ENCODE data around the gene KRT78. TPM values are rescaled to one million over a fixed set of nuclear protein-coding genes. Genes with fewer than 3 reads are reported as not detected.
"Not testable (repeated sequence)": the region's sequence is repeated elsewhere in the genome, so short reads cannot be mapped to it uniquely, and the experiment has no call there.

KRT78 gene
- total and polyA plus RNA-seq, 8 donors, result 0.73 to 98.0 (median 0.76) TPM; not detected in 5

DNA sequence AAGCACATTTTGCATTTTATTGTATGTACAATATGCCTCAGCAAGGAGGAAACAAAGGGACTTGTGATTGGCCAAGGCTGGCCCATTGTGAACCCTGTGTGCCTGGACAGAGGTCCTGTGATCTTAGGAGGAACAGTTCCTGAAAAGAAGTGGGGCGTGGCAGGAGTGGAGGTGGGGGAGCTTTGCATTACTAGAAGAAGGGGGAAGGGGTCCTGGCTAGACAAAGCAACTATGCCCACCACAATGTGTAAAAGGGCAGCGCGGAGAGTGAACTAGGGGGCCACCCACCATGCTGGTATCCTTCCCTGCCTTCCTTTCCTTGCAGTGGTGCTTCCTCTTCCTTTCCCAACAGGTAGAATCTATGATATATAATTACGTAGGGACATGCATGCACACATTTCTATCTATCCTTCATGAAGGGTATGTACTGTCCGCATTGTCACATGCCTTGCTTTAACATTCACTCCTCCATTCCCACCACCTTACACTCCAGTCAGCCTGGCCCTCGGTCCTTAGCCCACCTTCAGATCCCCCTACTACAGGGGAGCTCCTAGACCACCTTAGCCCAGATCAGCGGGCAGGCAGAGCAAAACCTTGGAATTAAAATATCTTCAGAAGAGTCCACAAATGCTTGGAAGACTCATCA lies 43.5 kb upstream of the KRT78 start:
- TF ChIP-seq POLR2A (IDR thresholded peaks at IDR 0.05), result no peak
- TF ChIP-seq EP300 (IDR thresholded peaks at IDR 0.05), result no peak
- TF ChIP-seq CTCF (IDR thresholded peaks at IDR 0.05), result no peak
- TF ChIP-seq POLR2AphosphoS5 (IDR thresholded peaks at IDR 0.05), result no peak
- no peaks in the 10 kb centered on the region for H3K27me3 ChIP-seq
- WGBS, 5 donors, result 85 to 91% (median 88%) methylated on average over 6 to 7 of the region's 7 CpGs
- intact Hi-C loops (cut with DNase I; ENCODE audit: low total_unique reads), result no loop called here
- peaks cover 7 to 24% (median 17%) of the 10 kb centered on the region in 4 donors for H3K4me1 ChIP-seq
- DNase-seq, result no peak
- H3K36me3 ChIP-seq, result peaks cover 1 to 10% (median 8%) of the 10 kb centered on the region in 4 donors
- H3K9me3 ChIP-seq, result no peaks in the 10 kb centered on the region
- H3K4me3 ChIP-seq, result no peak overlapping the region
- H3K27ac ChIP-seq, result no peak overlapping the region

GRCh38 chr12:52891044-52891443 lies 42.2 kb upstream of the KRT78 start:
- Histone ChIP-seq H3K27me3 (no peaks in the 10 kb centered on the region), H3K9me3 (no peaks in the 10 kb centered on the region), H3K36me3 (no peaks in the 10 kb centered on the region), H3K4me3 (no peak overlapping the region), H3K4me1 (peaks cover 0 to 11% (median 6%) of the 10 kb centered on the region in 4 donors), H3K27ac (no peak overlapping the region)
- no peak for DNase-seq
- TF ChIP-seq POLR2A (IDR thresholded peaks at IDR 0.05), result no peak
- no peak for TF ChIP-seq CTCF (IDR thresholded peaks at IDR 0.05)
- no peak for TF ChIP-seq EP300 (IDR thresholded peaks at IDR 0.05)
- TF ChIP-seq POLR2AphosphoS5 (IDR thresholded peaks at IDR 0.05), result no peak
- intact Hi-C loops (cut with DNase I; ENCODE audit: low total_unique reads), result no loop called here
- WGBS, 5 donors, result 48 to 74% (median 66%) methylated on average over 2 of the region's 2 CpGs

GRCh38 chr12:52890417-52890816 lies 41.6 kb upstream of the KRT78 start:
- Histone ChIP-seq H3K36me3 (no peaks in the 10 kb centered on the region), H3K4me1 (peaks cover 0 to 5% (median 1%) of the 10 kb centered on the region in 4 donors), H3K9me3 (no peaks in the 10 kb centered on the region), H3K27ac (no peak overlapping the region), H3K4me3 (no peak overlapping the region), H3K27me3 (no peaks in the 10 kb centered on the region)
- DNase-seq, result no peak
- intact Hi-C loops (cut with DNase I; ENCODE audit: low total_unique reads), result no loop called here
- 88 to 96% (median 90%) methylated on average over 3 of the region's 3 CpGs for WGBS, 5 donors
- no peak for TF ChIP-seq POLR2AphosphoS5 (IDR thresholded peaks at IDR 0.05)
- TF ChIP-seq POLR2A (IDR thresholded peaks at IDR 0.05), result no peak
- no peak for TF ChIP-seq CTCF (IDR thresholded peaks at IDR 0.05)
- TF ChIP-seq EP300 (IDR thresholded peaks at IDR 0.05), result no peak

- Histone ChIP-seq H3K4me3 (no peak overlapping the region), H3K36me3 (no peaks in the 10 kb centered on the region), H3K27me3 (peaks cover 0 to 22% (median 0%) of the 10 kb centered on the region in 3 donors), H3K4me1 (peaks cover 5 to 20% (median 6%) of the 10 kb centered on the region in 4 donors), H3K9me3 (no peaks in the 10 kb centered on the region), H3K27ac (peak overlapping the region in 3 of 5 donors; percentile 27 to 62 (median 54))
- intact Hi-C loops (cut with DNase I; ENCODE audit: low total_unique reads), result loop anchor here (5.0 kb wide), 1 partner anchor 93 kb away; no protein-coding TSS in a partner anchor
- 20 to 26% (median 22%) methylated on average over 13 of the region's 13 CpGs for WGBS, 5 donors
- TF ChIP-seq CTCF (IDR thresholded peaks at IDR 0.05) (peak in 6 of 7 experiments; percentile 9 to 96 (median 92)), EP300 (IDR thresholded peaks at IDR 0.05) (no peak), POLR2A (IDR thresholded peaks at IDR 0.05) (no peak), POLR2AphosphoS5 (IDR thresholded peaks at IDR 0.05) (peak in 2 of 3 donors; percentile 5 to 41)
- DNase-seq, result peak; percentile 87 to 90
Measured at GRCh38 chr12:52884526-52885293, 35.9 kb upstream of the KRT78 start.

DNA sequence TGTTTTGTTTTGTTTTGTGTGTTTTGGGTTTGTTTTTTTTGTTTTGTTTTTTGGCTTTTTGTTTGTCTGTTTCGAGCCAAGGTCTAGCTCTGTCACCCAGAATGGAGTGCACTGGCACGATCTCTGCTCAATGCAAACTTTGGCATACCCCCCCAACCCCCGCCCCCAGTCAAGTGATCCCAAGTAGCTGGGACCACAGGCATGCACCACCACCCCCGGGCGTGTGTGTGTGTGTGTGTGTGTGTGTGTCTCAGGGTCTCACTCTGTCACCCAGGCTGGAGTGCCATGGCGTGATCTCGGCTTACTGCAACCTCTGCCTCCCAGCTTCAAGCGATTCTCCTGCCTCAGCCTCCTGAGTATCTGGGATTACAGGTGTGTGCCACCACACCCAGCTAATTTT lies 31.7 kb upstream of the KRT78 start:
- WGBS, 5 donors, result 59 to 76% (median 60%) methylated on average over 8 of the region's 8 CpGs
- Histone ChIP-seq H3K27me3 (peaks cover 0 to 22% (median 0%) of the 10 kb centered on the region in 3 donors), H3K4me1 (peaks cover 15 to 33% (median 27%) of the 10 kb centered on the region in 4 donors)
- intact Hi-C loops (cut with DNase I; ENCODE audit: low total_unique reads); H3K4me3 ChIP-seq; H3K27ac ChIP-seq; H3K36me3 ChIP-seq; H3K9me3 ChIP-seq: not testable (repeated sequence)
- DNase-seq, result peak in 1 of 2 donors; percentile 9

Data from stomach (tissue), 9 donors.